Sciatic nerve (tissue), 2 donors: ENCODE data around the gene TTC1. TPM values are rescaled to one million over a fixed set of nuclear protein-coding genes. Genes with fewer than 3 reads are reported as not detected.
"Not testable (repeated sequence)": the region's sequence is repeated elsewhere in the genome, so short reads cannot be mapped to it uniquely, and the experiment has no call there.

ENCODE experiments used
- ATAC-seq: fragments of 200-7000 bp; cut with Tn5 transposase; one replicate; pipeline ENCODE4 v1.9.1; 2020; ENCODE audit warnings: mild to moderate bottlenecking, moderate library complexity
- DNase-seq: peaks from one replicate; pipeline ENCODE4 v3.0.0-alpha.2; 2020; ENCODE audit warnings: low spot score
- intact Hi-C: fragments of 100-400 bp; cut with DNase I; formaldehyde crosslinking; loops from one replicate; pipeline ENCODE4 v1.14.2; 2022
- total RNA-seq: library from RNA; stranded (reverse); fragmentation: NEBNext Ultra II Directional; extraction: Animal tissue kit (Norgen Biotek cat#: 25700); gene quantifications from one replicate; pipeline ENCODE4 v1.2.1, GENCODE V29; 2021
- donor health status: DM: no; HTN: no; CAD: no.
- donor health status: DM: no; HTN: no; CAD: no.

Gene TTC1
- total RNA-seq: 47.2 TPM

GRCh38 chr5:160008877-160009590, at the start of gene TTC1:
Gene TTC1 (plus strand): TSS chr5:160009139. CDS start chr5:160010529, 1,390 bp downstream.
- peak; percentile 98 for DNase-seq
- intact Hi-C loops: no loop called here
- ATAC-seq: peak; percentile 99

DNA sequence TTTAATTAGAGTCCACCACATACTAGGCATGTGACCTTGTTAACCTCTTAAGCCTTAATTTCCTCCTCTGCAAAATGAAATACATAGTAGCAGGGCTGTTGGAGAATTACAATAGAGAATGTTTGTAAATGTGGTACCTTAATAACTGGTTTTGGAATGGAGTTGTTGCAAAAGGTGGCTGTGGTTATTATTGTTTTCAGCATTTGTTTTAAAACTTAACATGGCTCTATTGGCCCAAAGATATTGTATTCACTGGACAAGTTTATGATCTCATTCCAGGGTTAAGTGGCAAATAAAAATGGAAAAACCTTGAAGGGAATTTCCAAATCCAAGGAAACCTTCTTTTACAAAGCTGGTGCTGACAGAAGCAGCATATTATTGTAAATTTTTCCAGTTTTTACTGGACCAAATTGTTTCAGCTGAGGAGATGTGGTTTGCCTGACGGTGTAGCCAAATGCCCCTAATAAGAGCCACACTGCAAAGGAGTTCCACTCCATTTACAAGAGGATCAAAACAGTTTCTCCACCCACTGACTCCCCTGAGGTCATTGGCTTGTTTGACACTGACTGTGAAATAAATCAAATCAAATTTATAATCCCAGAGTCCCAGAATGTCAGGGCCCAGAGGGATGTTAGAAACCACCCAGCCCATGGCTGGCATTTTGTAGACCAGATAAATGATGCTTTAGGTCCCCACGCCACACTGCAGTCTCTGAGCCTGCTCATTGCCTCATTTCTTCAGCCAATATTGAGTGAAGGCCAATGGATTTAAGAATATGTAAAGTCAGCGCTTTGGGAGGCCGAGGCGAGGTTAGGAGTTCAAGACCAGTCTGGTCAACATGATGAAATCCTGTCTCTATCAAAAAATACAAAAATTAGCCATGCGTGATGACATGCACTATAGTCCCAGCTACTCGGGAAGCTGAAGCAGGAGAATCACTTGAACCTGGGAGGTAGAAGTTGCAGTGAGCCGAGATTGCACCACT, 47.5 kb upstream of the TTC1 start:
- ATAC-seq (no peak), DNase-seq (no peak)
- intact Hi-C loops: no loop called here

DNA sequence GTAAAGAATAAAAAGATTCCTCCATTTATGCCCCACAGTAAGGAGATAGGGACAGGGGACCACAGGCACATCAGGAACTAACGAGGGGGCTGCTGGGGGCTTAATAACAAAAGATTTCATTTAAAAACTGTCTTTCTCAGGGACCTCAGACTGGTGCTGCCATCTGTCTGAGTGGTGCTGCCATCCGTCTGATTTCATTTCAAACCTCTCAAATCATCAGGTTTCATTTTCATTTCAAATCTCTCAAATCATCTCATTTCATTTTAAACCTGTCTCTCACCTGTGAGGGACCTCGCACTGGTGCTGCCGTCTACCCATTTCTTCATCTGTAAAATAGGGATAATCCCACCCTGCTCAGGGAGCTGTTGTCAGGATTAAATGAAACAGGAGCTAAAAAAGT, 46.7 kb upstream of the TTC1 start:
- no peak for ATAC-seq
- intact Hi-C loops: no loop called here
- DNase-seq: no peak

- DNase-seq (no peak), ATAC-seq (no peak)
- intact Hi-C loops: no loop called here
These were observed 45.0 kb upstream of the TTC1 start for GRCh38 chr5:159963935-159964334.

DNA sequence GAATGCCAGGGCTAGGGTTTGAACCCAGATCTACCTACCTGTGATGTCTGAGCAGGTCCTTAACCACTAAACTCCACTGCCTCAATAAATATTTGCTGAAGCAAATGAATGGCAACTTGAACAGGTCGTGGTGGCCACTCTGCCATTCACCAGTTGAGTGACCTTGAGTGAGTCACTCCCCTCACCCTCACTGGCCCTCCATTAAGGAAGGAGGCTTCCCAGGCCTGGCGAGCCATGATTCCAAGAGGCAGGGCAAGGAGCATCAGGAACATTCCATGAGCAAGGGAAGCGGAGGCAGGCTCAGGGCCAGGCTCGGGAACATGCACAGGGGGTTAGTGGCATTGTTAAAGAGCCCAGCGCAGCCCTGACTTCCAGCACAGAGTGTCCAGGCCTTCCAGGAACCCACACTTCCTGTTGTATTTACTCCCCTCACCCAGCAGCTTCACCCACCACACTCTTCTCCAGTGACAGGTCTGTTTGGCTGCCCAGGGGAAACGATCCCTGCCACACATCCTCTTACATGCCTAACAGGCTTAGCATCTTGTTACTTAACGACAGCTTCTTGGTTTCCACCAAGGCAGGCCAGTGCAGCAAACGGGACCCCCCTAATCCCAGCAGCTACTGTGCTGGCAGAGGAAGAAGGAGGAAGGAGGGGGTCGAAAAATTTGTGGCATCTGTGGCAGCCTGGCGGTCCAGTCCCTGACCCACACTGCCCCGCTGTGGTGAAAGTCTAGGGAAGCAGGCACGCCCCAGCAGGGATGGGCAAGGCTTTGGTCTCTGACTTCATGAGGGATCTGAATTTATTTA, 43.7 kb upstream of the TTC1 start:
- DNase-seq (peak; percentile 67), ATAC-seq (peak; percentile 46)
- intact Hi-C loops: no loop called here

DNA sequence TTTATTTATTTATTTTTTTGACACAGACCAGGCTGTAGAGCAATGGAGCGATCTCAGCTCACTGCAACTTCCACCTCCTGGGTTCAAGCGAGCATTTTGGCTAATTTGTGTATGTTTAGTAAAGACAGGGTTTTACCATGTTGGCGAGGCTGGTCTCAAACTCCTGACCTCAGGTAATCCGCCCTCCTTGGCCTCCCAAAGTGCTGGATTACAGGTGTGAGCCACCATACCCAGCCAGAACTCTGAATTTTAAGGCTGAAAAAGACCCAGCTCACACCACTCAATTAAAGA, 43.2 kb upstream of the TTC1 start:
- intact Hi-C loops, DNase-seq, ATAC-seq: not testable (repeated sequence)

- DNase-seq: no peak
- ATAC-seq: no peak
- intact Hi-C loops: no loop called here
These were observed 39.0 kb upstream of the TTC1 start for GRCh38 chr5:159969966-159970365.

DNA sequence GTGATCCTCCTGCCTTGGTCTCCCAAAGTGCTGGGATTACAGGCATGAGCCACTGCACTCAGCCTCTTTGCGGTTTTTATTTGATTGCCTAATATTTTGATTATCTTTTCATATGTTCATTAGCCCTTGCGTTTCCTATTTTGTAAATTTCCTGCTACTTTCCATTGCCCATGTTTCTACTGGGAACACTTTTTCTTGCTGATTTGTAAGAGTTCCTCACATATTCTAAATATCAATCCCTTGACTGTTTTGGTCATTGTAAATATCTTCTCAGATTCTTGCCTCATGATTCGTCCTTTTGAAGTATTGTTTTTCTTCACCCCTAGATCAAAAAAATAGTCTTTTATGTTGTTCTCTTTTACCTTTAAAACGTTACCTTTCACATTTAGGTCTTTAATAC, 37.9 kb upstream of the TTC1 start:
- intact Hi-C loops: no loop called here
- DNase-seq (no peak), ATAC-seq (no peak)

- ATAC-seq (no peak), DNase-seq (no peak)
- intact Hi-C loops: no loop called here
These were observed 37.4 kb upstream of the TTC1 start for GRCh38 chr5:159971514-159971913.

DNA sequence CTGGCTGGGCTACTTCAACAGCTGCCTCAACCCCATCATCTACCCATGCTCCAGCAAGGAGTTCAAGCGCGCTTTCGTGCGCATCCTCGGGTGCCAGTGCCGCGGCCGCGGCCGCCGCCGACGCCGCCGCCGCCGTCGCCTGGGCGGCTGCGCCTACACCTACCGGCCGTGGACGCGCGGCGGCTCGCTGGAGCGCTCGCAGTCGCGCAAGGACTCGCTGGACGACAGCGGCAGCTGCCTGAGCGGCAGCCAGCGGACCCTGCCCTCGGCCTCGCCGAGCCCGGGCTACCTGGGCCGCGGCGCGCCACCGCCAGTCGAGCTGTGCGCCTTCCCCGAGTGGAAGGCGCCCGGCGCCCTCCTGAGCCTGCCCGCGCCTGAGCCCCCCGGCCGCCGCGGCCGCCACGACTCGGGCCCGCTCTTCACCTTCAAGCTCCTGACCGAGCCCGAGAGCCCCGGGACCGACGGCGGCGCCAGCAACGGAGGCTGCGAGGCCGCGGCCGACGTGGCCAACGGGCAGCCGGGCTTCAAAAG, 36.9 kb upstream of the TTC1 start:
- peak; percentile 30 for DNase-seq
- intact Hi-C loops: no loop called here
- no peak for ATAC-seq

DNA sequence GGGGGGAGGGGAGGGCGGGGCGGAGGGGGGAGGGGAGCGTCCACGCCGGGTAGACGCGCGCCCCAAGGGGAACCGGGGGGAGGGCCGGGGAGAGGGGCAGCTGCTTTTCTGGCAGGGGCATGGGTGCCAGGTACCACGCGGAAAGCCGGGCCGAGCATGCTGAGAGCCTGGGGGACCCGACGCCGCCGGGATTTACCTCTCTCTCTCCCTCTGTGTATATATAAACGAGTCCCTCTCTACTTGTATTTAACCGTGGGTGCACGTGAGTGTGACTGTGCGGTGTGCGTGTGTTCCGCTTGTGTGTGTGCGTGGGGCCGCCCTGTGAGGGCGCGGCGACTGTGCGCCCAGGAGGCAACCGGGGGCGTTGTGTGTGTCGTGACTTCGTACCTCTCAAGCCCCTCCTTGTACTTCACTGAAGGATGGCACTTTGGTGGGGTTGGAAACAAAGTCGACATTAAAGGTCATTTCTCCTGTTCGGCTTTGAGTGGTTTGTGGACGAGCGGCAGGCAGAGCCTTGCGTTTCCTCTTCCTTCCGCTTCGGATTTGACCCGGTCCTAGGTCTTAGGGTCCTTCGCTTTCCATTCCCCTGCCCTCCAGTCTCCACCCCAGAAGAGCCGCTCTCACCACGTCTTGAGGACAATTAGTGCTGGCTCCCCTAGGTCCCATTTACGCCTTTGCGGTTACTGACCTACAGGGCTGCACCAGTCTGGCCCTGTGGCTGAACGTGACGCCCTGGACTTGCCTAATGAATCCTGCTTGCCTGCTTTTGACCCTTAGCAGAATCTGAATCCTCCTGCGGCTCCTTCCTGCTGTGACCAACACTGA, 36.2 kb upstream of the TTC1 start:
- no peak for ATAC-seq
- intact Hi-C loops: no loop called here
- peak; percentile 45 for DNase-seq

DNA sequence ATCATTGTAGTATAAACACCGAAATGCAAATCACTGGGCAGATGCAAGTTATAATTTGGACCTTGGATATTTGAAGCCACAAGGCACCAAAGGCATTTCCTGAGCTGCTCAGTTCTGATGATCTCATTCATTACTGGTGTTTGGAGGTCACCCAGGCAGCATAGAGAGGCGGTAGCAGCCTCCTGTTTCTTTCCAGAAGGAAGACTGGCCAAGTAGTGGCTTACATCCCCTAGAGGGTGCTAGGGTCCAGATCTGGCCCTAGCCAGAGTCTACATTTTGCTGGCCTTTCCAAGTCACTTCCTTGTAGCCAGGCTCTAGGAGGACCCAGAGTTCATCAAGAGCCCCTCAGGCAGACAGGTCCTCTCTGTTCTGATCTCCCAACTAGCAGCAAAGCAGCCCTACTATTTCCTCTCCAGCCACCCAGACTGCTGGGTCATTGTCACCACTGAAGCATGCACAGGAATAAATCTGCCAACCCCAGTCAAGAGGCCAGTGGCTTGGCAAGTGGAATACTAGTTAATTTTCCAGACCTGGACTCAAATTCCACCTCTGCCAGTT, 33.4 kb upstream of the TTC1 start:
- peak; percentile 22 for DNase-seq
- peak; percentile 45 for ATAC-seq
- intact Hi-C loops: no loop called here

- ATAC-seq: no peak
- DNase-seq: no peak
- intact Hi-C loops: no loop called here
These were observed 32.0 kb upstream of the TTC1 start for GRCh38 chr5:159976921-159977320.

DNA sequence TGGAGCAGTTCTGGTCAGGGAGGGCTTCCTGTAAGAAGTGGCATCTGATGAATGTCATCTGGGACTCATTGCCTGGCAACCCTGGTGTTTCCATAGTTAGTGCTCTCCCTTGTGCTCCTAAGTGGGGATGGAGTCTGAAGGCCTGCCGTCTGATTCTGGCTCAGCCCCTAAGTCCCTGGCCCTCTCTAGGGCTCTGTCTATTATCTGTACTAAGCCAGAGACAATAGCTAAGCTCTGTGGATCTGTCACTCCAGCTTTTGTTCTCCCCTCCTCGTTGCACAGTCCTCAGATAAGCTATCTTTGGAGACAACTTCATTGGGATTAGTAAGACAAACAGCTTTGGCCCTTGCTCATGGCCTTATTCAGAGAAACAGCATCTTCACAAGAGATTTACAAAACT, 30.6 kb upstream of the TTC1 start:
- no peak for ATAC-seq
- intact Hi-C loops: no loop called here
- DNase-seq: peak; percentile 3

- DNase-seq (no peak), ATAC-seq (no peak)
- intact Hi-C loops: no loop called here
These were observed 26.3 kb upstream of the TTC1 start for GRCh38 chr5:159982421-159983173.

DNA sequence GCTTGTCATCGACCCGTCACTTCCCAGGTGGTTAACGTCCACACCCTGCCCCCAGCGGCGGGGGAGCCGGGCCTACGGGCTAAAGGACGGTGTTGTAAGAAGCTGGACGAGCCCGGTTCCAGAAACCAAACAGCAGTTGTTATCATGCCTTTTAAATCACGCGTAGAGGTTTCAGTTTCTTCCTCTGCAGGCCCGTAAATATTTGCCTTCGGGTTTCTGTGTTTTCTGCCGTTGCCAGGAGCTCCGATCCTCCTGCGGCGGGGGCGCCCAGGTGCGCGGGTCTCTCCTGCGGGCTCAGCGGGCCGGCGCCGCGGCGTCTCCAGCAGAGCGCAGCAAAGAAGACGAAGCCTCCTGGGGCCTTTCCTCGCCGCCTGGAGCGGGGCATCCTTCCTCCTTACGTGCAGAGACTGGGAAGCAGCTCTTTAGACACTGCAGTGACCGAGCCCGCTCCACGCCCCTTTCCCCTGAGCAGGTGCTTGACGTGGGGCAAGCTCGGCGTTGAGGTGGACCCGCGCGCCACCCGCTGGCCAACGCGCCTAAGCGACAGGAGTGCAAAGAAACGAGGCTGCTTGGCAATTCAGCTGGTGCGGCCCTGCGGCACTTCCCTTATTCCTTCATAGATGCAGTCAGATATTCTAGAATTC, 21.8 kb upstream of the TTC1 start:
- DNase-seq: peak; percentile 76
- peak; percentile 92 for ATAC-seq
- intact Hi-C loops: no loop called here

DNA sequence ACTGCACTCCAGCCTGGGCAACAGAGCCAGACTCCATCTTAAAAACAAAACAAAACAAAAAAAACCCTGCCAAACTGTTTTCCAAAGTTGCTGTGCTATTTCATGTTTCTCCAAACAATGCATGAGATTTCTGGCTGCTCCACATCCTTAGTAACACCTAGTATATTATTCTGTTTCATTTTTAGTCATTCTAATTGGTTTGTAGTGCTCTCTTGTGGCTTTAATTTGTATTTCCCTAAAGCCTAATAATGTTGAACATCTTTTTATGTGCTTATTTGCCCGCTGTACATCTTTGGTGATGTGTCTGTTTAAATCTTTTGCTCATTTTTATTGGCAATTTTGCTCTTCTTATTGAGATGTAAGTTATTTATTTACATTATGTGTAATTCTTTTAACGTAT, 18.4 kb upstream of the TTC1 start:
- DNase-seq (no peak), ATAC-seq (no peak)
- intact Hi-C loops: no loop called here
